H1 (cell line): ENCODE measurements around the gene PLA1A. TPM values are rescaled to one million over a fixed set of nuclear protein-coding genes. Genes with fewer than 3 reads are reported as not detected.

Source experiments
- CTCF ChIA-PET: fragments of 300-600 bp; sonication (Branson Sonifier 250); formaldehyde crosslinking; loops from one replicate; lab custom pipeline; 2021; ENCODE audit not compliant: partially characterized antibody; lab: Charles Lee
- POLR2A ChIA-PET: fragments of 300-600 bp; sonication (Branson Sonifier 250); formaldehyde crosslinking; loops from one replicate; lab custom pipeline; 2021; ENCODE audit warnings: inconsistent platforms; ENCODE audit not compliant: partially characterized antibody; lab: Charles Lee
- DNase-seq, 2 experiments: peaks; one replicate each; pipeline versions ENCODE4 v3.0.0 to v3.0.0-alpha.2; 2010 to 2022; ENCODE audit warnings: low spot score in 2 of 2, low read depth in 1 of 2, mixed read lengths in 1 of 2
- FAIRE-seq: peaks from 2 replicates; lab custom pipeline; 2011; peaks lifted over from hg19 to GRCh38; lab: Jason Lieb, UNC
- H2AFZ ChIP-seq: 2 replicates; pipeline ENCODE4 v1.8.1; 2012; ENCODE audit warnings: low read length, inconsistent platforms
- H2AK5ac ChIP-seq: 2 replicates; pipeline ENCODE4 v1.6.1; 2013; ENCODE audit warnings: low read depth, low read length
- H2BK120ac ChIP-seq: replicated peaks from 2 replicates; pipeline ENCODE3; 2013; ENCODE audit warnings: low read depth, low read length, inconsistent platforms
- H2BK12ac ChIP-seq: 2 replicates; pipeline ENCODE4 v1.6.1; 2013; ENCODE audit warnings: low read depth, low read length
- H2BK15ac ChIP-seq: 2 replicates; pipeline ENCODE4 v1.6.1; 2013; ENCODE audit warnings: low read length
- H2BK20ac ChIP-seq: 2 replicates; pipeline ENCODE4 v1.6.1; 2013; ENCODE audit warnings: low read length
- H2BK5ac ChIP-seq: 2 replicates; pipeline ENCODE4 v1.6.1; 2013; ENCODE audit warnings: low read depth, low read length
- H3K14ac ChIP-seq: 2 replicates; pipeline ENCODE4 v1.6.1; 2013; ENCODE audit warnings: inconsistent platforms; ENCODE audit not compliant: insufficient read length
- H3K18ac ChIP-seq: 2 replicates; pipeline ENCODE4 v1.6.1; 2013; ENCODE audit warnings: low read length; ENCODE audit errors: extremely low read depth
- H3K23ac ChIP-seq: 2 replicates; pipeline ENCODE4 v1.6.1; 2013; ENCODE audit warnings: inconsistent platforms; ENCODE audit not compliant: insufficient read length
- H3K23me2 ChIP-seq: 2 replicates; pipeline ENCODE4 v1.6.1; 2013; ENCODE audit warnings: low read depth, low read length
- H3K27ac ChIP-seq: 2 replicates; pipeline ENCODE4 v1.6.1; 2011; ENCODE audit warnings: low read depth, low read length, inconsistent platforms
- H3K27me3 ChIP-seq, 4 experiments: replicated peaks in 1 of 4; 1 replicate in 1 of 4; 2 replicates in 3 of 4; pipeline versions ENCODE4 v1.6.1 to v1.8.1; 2011 to 2013; ENCODE audit warnings: low read length in 3 of 4, mild to moderate bottlenecking in 3 of 4, inconsistent platforms in 2 of 4, mixed read lengths in 2 of 4, moderate library complexity in 1 of 4; ENCODE audit not compliant: control insufficient read depth in 3 of 4, insufficient read depth in 3 of 4; ENCODE audit errors: extremely low read depth in 1 of 4
- H3K36me3 ChIP-seq, 4 experiments: 2 replicates each; pipeline versions ENCODE4 v1.6.1 to v1.8.1; 2011 to 2013; ENCODE audit warnings: mild to moderate bottlenecking in 4 of 4, low read length in 3 of 4, moderate library complexity in 2 of 4, control low read depth in 1 of 4, inconsistent platforms in 1 of 4; ENCODE audit not compliant: insufficient read depth in 4 of 4, control insufficient read depth in 2 of 4
- H3K4ac ChIP-seq: replicated peaks from 2 replicates; pipeline ENCODE3; 2013; ENCODE audit warnings: low read length, low read depth, mixed read lengths, inconsistent platforms; ENCODE audit not compliant: insufficient read length
- H3K4me1 ChIP-seq, 4 experiments: replicated peaks in 1 of 4; 1 replicate in 1 of 4; 2 replicates in 3 of 4; pipeline versions ENCODE4 v1.6.1 to v1.8.1; 2011 to 2013; ENCODE audit warnings: low read length in 3 of 4, inconsistent platforms in 2 of 4, mixed read lengths in 1 of 4; ENCODE audit not compliant: insufficient read depth in 4 of 4, control insufficient read depth in 3 of 4
- H3K4me2 ChIP-seq, 2 experiments: 2 replicates each; pipeline versions ENCODE4 v1.6.1 to v1.8.1; 2011 to 2013; ENCODE audit warnings: low read depth in 2 of 2, low read length in 2 of 2, control low read depth in 1 of 2, inconsistent platforms in 1 of 2, mild to moderate bottlenecking in 1 of 2; ENCODE audit not compliant: insufficient read depth in 1 of 2
- H3K4me3 ChIP-seq, 4 experiments: fragments of 200-600, 300-600 bp in 1 of 4; sonication (generic), shearing (Covaris generic), sonication (Bioruptor Twin) in 1 of 4; 2 replicates each; pipeline versions ENCODE4 v1.5.1 to v1.8.1; 2011 to 2016; ENCODE audit warnings: low read length in 4 of 4, low read depth in 3 of 4, control low read depth in 2 of 4, inconsistent platforms in 2 of 4, mild to moderate bottlenecking in 2 of 4, mixed read lengths in 1 of 4, moderate library complexity in 1 of 4; ENCODE audit not compliant: insufficient read depth in 2 of 4; ENCODE audit errors: extremely low read depth in 1 of 4
- H3K56ac ChIP-seq: replicated peaks from 2 replicates; pipeline ENCODE3; 2013; ENCODE audit warnings: low read depth, mild to moderate bottlenecking, mixed read lengths, low read length, inconsistent platforms; ENCODE audit not compliant: insufficient read length
- H3K79me1 ChIP-seq: 2 replicates; pipeline ENCODE4 v1.6.1; 2013; ENCODE audit warnings: low read depth, low read length, control low read depth
- H3K79me2 ChIP-seq, 2 experiments: 2 replicates each; pipeline versions ENCODE4 v1.6.1 to v1.8.1; 2012 to 2013; ENCODE audit warnings: low read length in 2 of 2, mild to moderate bottlenecking in 2 of 2, inconsistent platforms in 1 of 2; ENCODE audit not compliant: insufficient read depth in 2 of 2, control insufficient read depth in 1 of 2
- H3K9ac ChIP-seq, 4 experiments: replicated peaks in 1 of 4; 1 replicate in 1 of 4; 2 replicates in 3 of 4; pipeline versions ENCODE4 v1.6.1 to v1.8.1; 2011 to 2013; ENCODE audit warnings: low read depth in 3 of 4, low read length in 3 of 4, control low read depth in 2 of 4, mild to moderate bottlenecking in 2 of 4, moderate library complexity in 2 of 4, inconsistent platforms in 1 of 4; ENCODE audit errors: extremely low read depth in 1 of 4
- H3K9me3 ChIP-seq, 2 experiments: 2 replicates each; pipeline versions ENCODE4 v1.6.1 to v1.8.1; 2012 to 2013; ENCODE audit warnings: mild to moderate bottlenecking in 2 of 2, moderate library complexity in 2 of 2, control low read depth in 1 of 2, inconsistent platforms in 1 of 2, low read depth in 1 of 2, low read length in 1 of 2, mixed read lengths in 1 of 2; ENCODE audit not compliant: insufficient read depth in 2 of 2
- H4K20me1 ChIP-seq, 2 experiments: replicated peaks in 1 of 2; 2 replicates each; pipeline versions ENCODE3 to v1.8.1; 2011 to 2013; ENCODE audit warnings: inconsistent platforms in 2 of 2, low read length in 2 of 2, mild to moderate bottlenecking in 1 of 2; ENCODE audit not compliant: insufficient read depth in 2 of 2, control insufficient read depth in 1 of 2
- H4K5ac ChIP-seq: 2 replicates; pipeline ENCODE4 v1.6.1; 2013; ENCODE audit warnings: low read length, low read depth, mixed read lengths, inconsistent platforms; ENCODE audit not compliant: insufficient read length
- H4K8ac ChIP-seq: 2 replicates; pipeline ENCODE4 v1.8.0; 2013; ENCODE audit warnings: mild to moderate bottlenecking, moderate library complexity, low read length, inconsistent platforms; ENCODE audit not compliant: insufficient read depth; ENCODE audit errors: extremely low read depth
- H4K91ac ChIP-seq: replicated peaks from 2 replicates; pipeline ENCODE3; 2013; ENCODE audit warnings: low read length, mixed read lengths, inconsistent platforms; ENCODE audit not compliant: insufficient read length
- CHD2 ChIP-seq: IDR thresholded peaks from 2 replicates; pipeline ENCODE4 v1.6.1; 2012; ENCODE audit warnings: low read length, improper control_type of control experiment
- EP300 ChIP-seq, 2 experiments: IDR thresholded peaks; 1 replicate in 1 of 2; 2 replicates in 1 of 2; pipeline ENCODE4 v1.6.1; 2011 to 2012; ENCODE audit warnings: low read depth in 2 of 2, low read length in 2 of 2, mild to moderate bottlenecking in 2 of 2, borderline replicate concordance in 1 of 2, inconsistent platforms in 1 of 2, moderate library complexity in 1 of 2
- HDAC2 ChIP-seq, 2 experiments: fragments of 300-600 bp in 1 of 2; sonication (generic) in 1 of 2; IDR thresholded peaks; 2 replicates each; pipeline ENCODE4 v1.6.1; 2011 to 2012; ENCODE audit warnings: low read depth in 2 of 2, low read length in 2 of 2, mild to moderate bottlenecking in 2 of 2, moderate library complexity in 2 of 2, borderline replicate concordance in 1 of 2, inconsistent platforms in 1 of 2
- RFX5 ChIP-seq: IDR thresholded peaks from 2 replicates; pipeline ENCODE4 v1.6.1; 2011; ENCODE audit warnings: low read depth, low read length, improper control_type of control experiment, borderline replicate concordance
- RXRA ChIP-seq: IDR thresholded peaks from 2 replicates; pipeline ENCODE4 v1.6.1; 2011; ENCODE audit warnings: low read depth, mild to moderate bottlenecking, low read length, moderate library complexity; ENCODE audit not compliant: insufficient read depth
- WGBS, 2 experiments: shearing (Covaris generic) in 1 of 2; methylation state at CpG; one replicate each; pipeline versions ENCODE4 v1.1.6 to v1.1.7; 2013 to 2015; ENCODE audit warnings: low lambda C conversion rate in 2 of 2, mixed read lengths in 2 of 2, inconsistent platforms in 1 of 2, low coverage in 1 of 2, missing lambda C conversion rate in 1 of 2; ENCODE audit not compliant: insufficient replicate concordance in 2 of 2, insufficient coverage in 1 of 2, insufficient read length in 1 of 2; ENCODE audit errors: extremely low coverage in 1 of 2, missing lambda C conversion rate in 1 of 2; 5-methylcytosine and 5-hydroxymethylcytosine counted together
- polyA plus RNA-seq, 7 experiments: library from polyadenylated mRNA; depleted of rRNA in 3 of 7; stranded (reverse) in 5 of 7; unstranded in 2 of 7; fragments of >200 nt in 5 of 7; fragments of 200-250 nt in 2 of 7; gene quantifications; 1 replicate in 5 of 7; 2 replicates in 1 of 7; 4 replicates in 1 of 7; pipeline versions ENCODE4 v1.2.1 to v1.2.3, GENCODE V29; 2011 to 2013; ENCODE audit warnings: missing spikeins in 2 of 7, mixed read lengths in 2 of 7
- total RNA-seq: library from RNA; stranded (reverse); fragmentation: NEBNext Ultra II Directional; extraction: Animal tissue kit (Norgen Biotek cat#: 25700); gene quantifications from 2 replicates; pipeline ENCODE4 v1.2.1, GENCODE V29; 2021
- TF ChIP-seq, protein P1 (sequence below): IDR thresholded peaks from 2 replicates; pipeline ENCODE4 v1.6.1; 2012; ENCODE audit warnings: inconsistent platforms

PLA1A gene
- total and polyA plus RNA-seq, 2 of the 8 experiments (the other 6 are each of a cell fraction or from before 2014, with no cell fraction given): not detected

- no peaks in the 10 kb centered on the region for H4K20me1 ChIP-seq
- H3K79me2 ChIP-seq: no peaks in the 10 kb centered on the region
- H3K4me1 ChIP-seq: no peaks in the 10 kb centered on the region
- H2BK20ac ChIP-seq: no peak overlapping the region
- no peak overlapping the region for H3K27ac ChIP-seq
- H2BK5ac ChIP-seq: no peak overlapping the region
- no peaks in the 10 kb centered on the region for H3K27me3 ChIP-seq
- H3K14ac ChIP-seq: no peak overlapping the region
- CTCF ChIA-PET: interaction anchor here (1.8 kb wide), 1 partner anchor 36 kb away, joined by 6 read pairs; no protein-coding TSS in a partner anchor
- no peak overlapping the region for H3K23ac ChIP-seq
- no peak overlapping the region for H2BK120ac ChIP-seq
- no peak for TF ChIP-seq EP300 (IDR thresholded peaks at IDR 0.05; ENCODE audit: borderline replicate concordance in 1 of 2, low read depth in 2 of 2, low read length in 2 of 2)
- TF ChIP-seq CHD2: no peak
- TF ChIP-seq RFX5: no peak
- TF ChIP-seq, protein P1, sequence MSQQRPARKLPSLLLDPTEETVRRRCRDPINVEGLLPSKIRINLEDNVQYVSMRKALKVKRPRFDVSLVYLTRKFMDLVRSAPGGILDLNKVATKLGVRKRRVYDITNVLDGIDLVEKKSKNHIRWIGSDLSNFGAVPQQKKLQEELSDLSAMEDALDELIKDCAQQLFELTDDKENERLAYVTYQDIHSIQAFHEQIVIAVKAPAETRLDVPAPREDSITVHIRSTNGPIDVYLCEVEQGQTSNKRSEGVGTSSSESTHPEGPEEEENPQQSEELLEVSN: no peak
- no peak for TF ChIP-seq RXRA
- no peak for TF ChIP-seq HDAC2 (IDR thresholded peaks at IDR 0.05; ENCODE audit: borderline replicate concordance in 1 of 2, low read depth in 2 of 2, low read length in 2 of 2)
- no peak overlapping the region for H3K4me2 ChIP-seq
- H2BK15ac ChIP-seq: no peak overlapping the region
- H3K36me3 ChIP-seq: no peaks in the 10 kb centered on the region; a peak in 1 of 8 replicates
- 38% methylated on average over 2 of the region's 2 CpGs; no CpG with 5 or more reads in 1 of the 2 experiments for WGBS, 2 experiments
- no peak overlapping the region for H3K18ac ChIP-seq
- no peak overlapping the region for H3K4me3 ChIP-seq
- no peak overlapping the region for H2AFZ ChIP-seq
- H4K8ac ChIP-seq: no peak overlapping the region
- no peak overlapping the region for H4K91ac ChIP-seq
- no peak overlapping the region for H3K9ac ChIP-seq
- no peak overlapping the region for H3K56ac ChIP-seq
- no peaks in the 10 kb centered on the region for H3K9me3 ChIP-seq
- H3K79me1 ChIP-seq: no peaks in the 10 kb centered on the region
- POLR2A ChIA-PET: interaction anchor here (1.1 kb wide), 1 partner anchor 69 kb away, joined by 3 read pairs; no protein-coding TSS in a partner anchor
- no peaks in the 10 kb centered on the region for H3K23me2 ChIP-seq
- DNase-seq (no peak), FAIRE-seq (no peak)
- no peak overlapping the region for H2BK12ac ChIP-seq
- H2AK5ac ChIP-seq: no peak overlapping the region
- no peak overlapping the region for H4K5ac ChIP-seq
- no peak overlapping the region for H3K4ac ChIP-seq
Observed at GRCh38 chr3:119653876-119654275, 56.2 kb downstream of the PLA1A start.
